GM12864 (cell line): Measurements from ENCODE around the gene SH2D3C.
A peak's percentile ranks its signal among the peaks of the same experiment; 100 is the strongest.

Source experiments
- DNase-seq: peaks from one replicate; pipeline ENCODE4 v3.0.0-alpha.2; 2011; ENCODE audit warnings: low read depth
- H3K4me3 ChIP-seq: 2 replicates; pipeline ENCODE4 v1.5.1; 2011; ENCODE audit warnings: mild to moderate bottlenecking, low read depth, low read length, control low read depth
- TF ChIP-seq, protein P1 (sequence below): IDR thresholded peaks from 2 replicates; pipeline ENCODE4 v1.5.1; 2011; ENCODE audit warnings: low read depth, mild to moderate bottlenecking, moderate library complexity, low read length, control low read depth, inconsistent platforms; ENCODE audit errors: missing control alignments

SH2D3C gene

DNA sequence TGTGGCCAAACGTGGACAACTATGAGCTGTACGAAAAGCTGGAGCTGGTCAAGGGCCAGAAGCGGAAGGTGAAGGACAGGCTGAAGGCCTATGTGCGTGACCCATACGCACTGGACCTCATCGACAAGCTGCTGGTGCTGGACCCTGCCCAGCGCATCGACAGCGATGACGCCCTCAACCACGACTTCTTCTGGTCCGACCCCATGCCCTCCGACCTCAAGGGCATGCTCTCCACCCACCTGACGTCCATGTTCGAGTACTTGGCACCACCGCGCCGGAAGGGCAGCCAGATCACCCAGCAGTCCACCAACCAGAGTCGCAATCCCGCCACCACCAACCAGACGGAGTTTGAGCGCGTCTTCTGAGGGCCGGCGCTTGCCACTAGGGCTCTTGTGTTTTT lies 10.7 kb upstream of the SH2D3C start:
- no peak overlapping the region for H3K4me3 ChIP-seq
- no peak for DNase-seq
- TF ChIP-seq, protein P1, sequence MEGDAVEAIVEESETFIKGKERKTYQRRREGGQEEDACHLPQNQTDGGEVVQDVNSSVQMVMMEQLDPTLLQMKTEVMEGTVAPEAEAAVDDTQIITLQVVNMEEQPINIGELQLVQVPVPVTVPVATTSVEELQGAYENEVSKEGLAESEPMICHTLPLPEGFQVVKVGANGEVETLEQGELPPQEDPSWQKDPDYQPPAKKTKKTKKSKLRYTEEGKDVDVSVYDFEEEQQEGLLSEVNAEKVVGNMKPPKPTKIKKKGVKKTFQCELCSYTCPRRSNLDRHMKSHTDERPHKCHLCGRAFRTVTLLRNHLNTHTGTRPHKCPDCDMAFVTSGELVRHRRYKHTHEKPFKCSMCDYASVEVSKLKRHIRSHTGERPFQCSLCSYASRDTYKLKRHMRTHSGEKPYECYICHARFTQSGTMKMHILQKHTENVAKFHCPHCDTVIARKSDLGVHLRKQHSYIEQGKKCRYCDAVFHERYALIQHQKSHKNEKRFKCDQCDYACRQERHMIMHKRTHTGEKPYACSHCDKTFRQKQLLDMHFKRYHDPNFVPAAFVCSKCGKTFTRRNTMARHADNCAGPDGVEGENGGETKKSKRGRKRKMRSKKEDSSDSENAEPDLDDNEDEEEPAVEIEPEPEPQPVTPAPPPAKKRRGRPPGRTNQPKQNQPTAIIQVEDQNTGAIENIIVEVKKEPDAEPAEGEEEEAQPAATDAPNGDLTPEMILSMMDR, result no peak

DNA sequence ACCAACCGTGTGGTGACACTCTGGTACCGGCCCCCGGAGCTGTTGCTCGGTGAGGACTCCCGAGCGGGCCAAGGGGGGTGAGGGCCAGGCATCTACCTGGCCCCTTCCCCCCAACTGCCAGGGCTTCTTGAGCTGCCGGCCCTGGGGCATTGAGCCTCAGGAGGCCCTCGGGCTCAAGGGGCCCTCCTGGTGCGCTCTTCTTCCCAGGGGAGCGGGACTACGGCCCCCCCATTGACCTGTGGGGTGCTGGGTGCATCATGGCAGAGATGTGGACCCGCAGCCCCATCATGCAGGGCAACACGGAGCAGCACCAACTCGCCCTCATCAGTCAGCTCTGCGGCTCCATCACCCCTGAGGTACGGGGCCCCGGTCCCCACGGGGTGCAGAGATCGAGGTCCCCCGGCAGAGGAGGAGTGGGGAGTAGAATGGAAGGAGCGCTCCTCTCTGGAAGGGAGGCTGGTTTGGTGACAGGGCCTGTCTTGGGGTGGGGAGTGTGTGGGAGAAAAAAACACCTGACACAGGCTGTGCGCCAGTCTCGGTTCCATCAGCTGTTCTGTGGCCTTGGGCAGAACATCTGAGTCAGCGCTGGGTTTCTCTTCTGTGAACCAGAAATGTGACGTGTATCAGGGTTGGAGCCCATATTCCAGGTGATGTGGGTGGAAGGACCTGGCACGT lies 10.0 kb upstream of the SH2D3C start:
- H3K4me3 ChIP-seq, result no peak overlapping the region
- TF ChIP-seq, protein P1, result no peak
- DNase-seq, result no peak

DNA sequence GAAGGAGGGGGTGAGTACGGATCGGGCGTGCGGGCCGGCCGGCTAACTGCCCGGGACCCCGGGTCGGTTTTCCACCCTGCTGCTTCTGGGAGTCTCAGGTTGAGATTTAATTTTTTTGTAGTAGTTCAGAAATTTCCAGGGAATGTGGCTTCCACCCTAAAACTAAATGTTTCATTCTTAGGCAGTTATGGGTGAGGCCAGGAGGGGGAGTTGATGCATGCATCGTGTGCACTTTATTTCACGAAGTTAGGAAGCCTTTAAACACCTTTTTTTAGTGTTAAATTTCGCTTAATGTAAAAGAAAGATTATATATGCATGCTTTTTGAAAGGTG lies 8.3 kb upstream of the SH2D3C start:
- no peak for DNase-seq
- peak overlapping the region; percentile 90 for H3K4me3 ChIP-seq

DNA sequence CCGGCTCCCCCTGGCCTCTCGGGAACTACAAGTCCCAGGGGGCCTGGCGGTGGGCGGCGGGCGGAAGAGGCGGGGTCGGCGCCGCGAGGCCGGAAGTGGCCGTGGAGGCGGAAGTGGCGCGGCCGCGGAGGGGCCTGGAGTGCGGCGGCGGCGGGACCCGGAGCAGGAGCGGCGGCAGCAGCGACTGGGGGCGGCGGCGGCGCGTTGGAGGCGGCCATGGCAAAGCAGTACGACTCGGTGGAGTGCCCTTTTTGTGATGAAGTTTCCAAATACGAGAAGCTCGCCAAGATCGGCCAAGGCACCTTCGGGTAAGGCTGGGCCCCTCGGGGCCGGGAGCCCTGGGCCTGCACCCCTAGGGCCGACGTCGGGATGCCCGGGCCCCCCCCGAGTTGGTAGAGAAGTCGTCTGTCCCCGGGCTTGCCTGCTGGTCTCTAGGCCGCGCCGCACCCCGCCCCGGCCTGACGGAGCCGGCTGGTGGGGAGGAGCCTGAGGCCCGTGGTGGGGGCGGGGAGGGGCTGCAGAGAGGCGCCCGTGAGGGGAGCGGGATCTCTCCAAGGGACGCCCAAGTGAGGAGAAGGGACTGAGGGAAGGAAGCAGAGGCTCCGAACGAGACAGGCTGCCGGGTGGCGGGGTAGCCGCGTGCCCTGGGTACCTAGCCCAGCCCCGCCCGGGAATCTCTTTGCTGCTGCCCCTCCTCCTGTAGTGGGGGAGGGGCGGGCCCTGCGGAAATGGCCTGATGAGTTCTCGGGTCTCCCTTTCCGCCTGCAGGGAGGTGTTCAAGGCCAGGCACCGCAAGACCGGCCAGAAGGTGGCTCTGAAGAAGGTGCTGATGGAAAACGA lies 7.7 kb upstream of the SH2D3C start, which contains the start of gene CDK9:
CDK9 (plus strand) TSS at position 102 of the 840 bp plus-strand sequence; CDS start at position 217, 115 bp downstream.
- no peak for DNase-seq
- H3K4me3 ChIP-seq, result peak within 1 kb of the TSS; percentile 90
- TF ChIP-seq, protein P1, result no peak

More for the DNA sequence above, 8.3 kb upstream of the SH2D3C start:
- TF ChIP-seq, protein P1, result peak; percentile 38

DNA sequence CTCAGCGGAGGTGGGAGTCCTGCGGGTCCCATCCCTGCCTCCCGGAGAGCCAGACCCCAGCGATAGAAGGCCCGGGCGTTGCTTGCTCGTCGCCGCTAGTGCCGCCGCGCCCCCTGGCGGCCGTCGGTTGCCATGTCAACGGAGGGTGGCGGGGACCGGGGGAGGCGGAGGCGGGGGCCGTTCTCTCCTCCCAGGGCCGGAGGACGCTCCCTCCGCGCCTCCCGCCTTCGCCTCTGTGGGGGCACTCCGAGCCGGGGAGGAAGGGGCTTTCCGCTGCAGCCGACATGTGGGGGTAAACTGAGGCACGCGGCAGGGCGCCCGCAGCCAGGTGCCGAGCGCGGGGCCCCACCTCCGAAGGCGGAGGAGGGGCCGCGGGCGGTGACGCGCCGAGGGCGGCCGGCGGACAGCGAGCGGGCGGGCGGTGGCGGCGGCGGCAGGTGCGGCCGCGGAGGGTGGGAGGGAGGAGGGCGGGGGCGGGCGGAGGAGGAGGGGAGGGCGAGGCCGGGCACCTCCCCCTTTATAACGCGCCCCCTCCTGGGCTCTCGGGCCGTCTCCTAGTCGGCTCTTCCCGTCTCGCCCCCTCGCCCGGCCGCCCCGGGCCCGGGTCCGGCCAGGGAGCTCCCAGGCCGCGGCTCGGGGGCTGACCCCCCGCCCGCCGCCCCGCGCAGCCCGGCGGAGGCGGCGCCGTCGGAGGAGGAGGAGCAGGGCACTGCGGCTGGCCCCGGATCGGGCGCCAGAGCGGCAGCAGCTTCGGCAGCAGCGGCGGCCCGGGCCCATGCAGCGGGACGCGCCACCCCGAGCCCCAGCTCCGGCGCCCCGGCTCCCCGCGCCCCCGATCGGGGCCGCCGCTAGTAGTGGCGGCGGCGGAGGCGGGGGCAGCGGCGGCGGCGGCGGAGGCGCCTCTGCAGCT lies 6.8 kb upstream of the SH2D3C start:
- DNase-seq, result no peak
- H3K4me3 ChIP-seq, result peak overlapping the region; percentile 58
- TF ChIP-seq, protein P1, result peak; percentile 82

DNA sequence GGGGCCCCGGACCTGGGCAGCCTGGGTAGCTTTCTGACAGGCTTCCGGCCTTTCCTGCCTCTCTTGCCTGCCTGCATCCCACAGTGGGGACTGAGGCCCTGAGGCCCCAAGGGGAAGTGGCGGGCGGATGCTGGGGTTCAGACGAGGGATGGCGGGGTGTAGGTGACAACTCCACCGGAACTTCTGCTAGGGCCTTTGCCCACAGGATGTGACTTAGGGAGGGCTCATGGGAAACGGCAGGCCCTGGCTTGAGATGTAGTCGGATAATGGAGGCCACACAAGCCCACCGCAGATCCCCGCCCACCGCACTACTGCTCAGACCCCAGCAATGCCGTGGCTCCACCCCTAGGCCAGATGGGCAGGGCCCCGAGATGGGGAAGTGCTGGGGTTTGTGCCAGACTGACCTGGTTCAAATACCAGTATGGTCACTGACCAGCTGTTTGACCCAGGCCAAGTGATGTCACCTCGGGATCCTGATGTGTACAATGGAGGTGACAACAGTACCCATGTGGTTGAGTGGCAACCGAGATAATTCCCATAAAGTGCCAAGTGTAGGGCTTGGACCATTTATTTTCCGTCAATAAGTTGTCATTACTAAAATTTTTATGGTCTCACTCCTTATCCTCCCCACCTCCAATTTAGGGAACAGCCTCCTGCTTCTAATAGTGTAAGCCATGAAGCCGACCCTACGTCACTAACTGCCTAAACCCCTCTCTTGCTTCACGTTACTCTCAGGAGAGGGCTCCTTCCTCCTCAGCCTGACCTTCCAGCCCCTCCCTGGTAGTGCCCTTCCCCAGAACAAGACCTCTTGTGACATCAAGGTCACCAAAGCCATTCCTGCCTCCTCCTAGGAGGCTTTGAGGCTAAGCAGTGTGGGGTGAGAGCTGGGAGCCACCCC lies 4.9 kb upstream of the SH2D3C start:
- DNase-seq, result no peak
- TF ChIP-seq, protein P1, result no peak
- H3K4me3 ChIP-seq, result no peak overlapping the region
